ENCODE results near the gene PSME2. TPM values are rescaled to one million over a fixed set of nuclear protein-coding genes. Genes with fewer than 3 reads are reported as not detected.

Gene PSME2
- total and polyA plus RNA-seq, 9 of the 15 experiments (the other 6 are each of a cell fraction or from before 2014, with no cell fraction given): 111 to 579 (median 159) TPM

DNA sequence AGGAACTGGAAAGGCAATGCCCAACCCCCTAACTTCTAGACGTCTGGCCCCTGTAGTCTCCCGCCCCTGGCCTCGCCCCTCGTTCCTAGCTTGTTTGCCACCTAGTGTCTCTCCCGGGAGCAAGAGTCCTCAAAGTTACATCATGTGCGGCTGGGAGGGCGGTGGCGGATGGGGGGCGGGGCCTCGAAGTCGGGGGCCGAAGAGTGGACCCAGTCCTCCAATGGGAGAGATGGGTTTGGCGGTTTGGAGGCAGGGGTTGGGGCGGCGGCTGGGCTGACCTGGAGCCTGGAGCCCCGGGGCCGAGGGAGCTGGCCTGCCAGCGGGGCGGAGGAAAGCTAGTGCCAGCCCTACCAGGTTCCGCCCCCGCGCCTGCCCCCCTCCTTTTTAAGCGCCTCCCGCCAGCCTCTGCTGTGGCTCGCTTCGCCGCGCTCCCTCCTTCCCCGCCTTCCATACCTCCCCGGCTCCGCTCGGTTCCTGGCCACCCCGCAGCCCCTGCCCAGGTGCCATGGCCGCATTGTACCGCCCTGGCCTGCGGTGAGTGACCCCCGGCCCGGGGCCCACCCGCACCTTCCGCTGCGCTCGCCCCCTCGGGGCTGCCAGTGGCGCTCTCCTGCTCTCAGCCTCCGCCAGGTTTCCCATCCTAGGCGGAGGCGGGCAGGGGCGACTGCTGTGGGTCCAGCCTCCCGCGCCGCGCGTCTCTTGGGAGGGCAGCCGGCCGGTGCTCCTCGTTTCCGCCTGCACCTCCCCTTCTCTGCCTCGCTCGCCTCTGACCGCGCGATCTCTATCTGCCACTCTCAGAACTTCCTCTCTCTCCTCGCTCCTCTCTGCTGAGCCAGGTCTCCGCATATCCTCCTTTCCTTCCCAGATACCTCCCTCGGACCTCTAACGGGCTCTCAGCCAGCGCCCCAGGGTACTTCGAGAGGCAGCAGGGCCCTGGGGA lies 52.2 kb downstream of the PSME2 start, which contains the start of gene PCK2 (continued):
- TF ChIP-seq, protein P1, sequence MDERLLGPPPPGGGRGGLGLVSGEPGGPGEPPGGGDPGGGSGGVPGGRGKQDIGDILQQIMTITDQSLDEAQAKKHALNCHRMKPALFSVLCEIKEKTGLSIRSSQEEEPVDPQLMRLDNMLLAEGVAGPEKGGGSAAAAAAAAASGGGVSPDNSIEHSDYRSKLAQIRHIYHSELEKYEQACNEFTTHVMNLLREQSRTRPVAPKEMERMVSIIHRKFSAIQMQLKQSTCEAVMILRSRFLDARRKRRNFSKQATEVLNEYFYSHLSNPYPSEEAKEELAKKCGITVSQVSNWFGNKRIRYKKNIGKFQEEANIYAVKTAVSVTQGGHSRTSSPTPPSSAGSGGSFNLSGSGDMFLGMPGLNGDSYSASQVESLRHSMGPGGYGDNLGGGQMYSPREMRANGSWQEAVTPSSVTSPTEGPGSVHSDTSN (CRISPR knock-in tag; IDR thresholded peaks at IDR 0.05; ENCODE audit: low read depth): no peak
- TF ChIP-seq, protein P1 (tag; conservative IDR thresholded peaks at IDR 0.05; ENCODE audit: low read depth): no peak
- TF ChIP-seq, protein P2, sequence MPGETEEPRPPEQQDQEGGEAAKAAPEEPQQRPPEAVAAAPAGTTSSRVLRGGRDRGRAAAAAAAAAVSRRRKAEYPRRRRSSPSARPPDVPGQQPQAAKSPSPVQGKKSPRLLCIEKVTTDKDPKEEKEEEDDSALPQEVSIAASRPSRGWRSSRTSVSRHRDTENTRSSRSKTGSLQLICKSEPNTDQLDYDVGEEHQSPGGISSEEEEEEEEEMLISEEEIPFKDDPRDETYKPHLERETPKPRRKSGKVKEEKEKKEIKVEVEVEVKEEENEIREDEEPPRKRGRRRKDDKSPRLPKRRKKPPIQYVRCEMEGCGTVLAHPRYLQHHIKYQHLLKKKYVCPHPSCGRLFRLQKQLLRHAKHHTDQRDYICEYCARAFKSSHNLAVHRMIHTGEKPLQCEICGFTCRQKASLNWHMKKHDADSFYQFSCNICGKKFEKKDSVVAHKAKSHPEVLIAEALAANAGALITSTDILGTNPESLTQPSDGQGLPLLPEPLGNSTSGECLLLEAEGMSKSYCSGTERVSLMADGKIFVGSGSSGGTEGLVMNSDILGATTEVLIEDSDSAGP (CRISPR knock-in tag; IDR thresholded peaks at IDR 0.05): no peak
- TF ChIP-seq ELF2 (CRISPR knock-in tag; IDR thresholded peaks at IDR 0.05) (no peak; the same call in 1 of the 2 replicates), FOXA1 (IDR thresholded peaks at IDR 0.05; ENCODE audit: borderline replicate concordance) (no peak), ERF (CRISPR knock-in tag; IDR thresholded peaks at IDR 0.05) (0 out of 2 replicates have a peak, but pooled peaks have one; percentile 30), PHF8 (IDR thresholded peaks at IDR 0.05; ENCODE audit: borderline replicate concordance, low read length) (peak; percentile 78; the same call in 1 of the 2 replicates), POLR2G (IDR thresholded peaks at IDR 0.05; ENCODE audit: low read depth, low read length) (peak; percentile 98), SIRT6 (IDR thresholded peaks at IDR 0.05; ENCODE audit: low read depth, low read length) (no peak), RFX5 (IDR thresholded peaks at IDR 0.05; ENCODE audit: low read depth, low read length) (no peak)
- TF ChIP-seq, protein P3, sequence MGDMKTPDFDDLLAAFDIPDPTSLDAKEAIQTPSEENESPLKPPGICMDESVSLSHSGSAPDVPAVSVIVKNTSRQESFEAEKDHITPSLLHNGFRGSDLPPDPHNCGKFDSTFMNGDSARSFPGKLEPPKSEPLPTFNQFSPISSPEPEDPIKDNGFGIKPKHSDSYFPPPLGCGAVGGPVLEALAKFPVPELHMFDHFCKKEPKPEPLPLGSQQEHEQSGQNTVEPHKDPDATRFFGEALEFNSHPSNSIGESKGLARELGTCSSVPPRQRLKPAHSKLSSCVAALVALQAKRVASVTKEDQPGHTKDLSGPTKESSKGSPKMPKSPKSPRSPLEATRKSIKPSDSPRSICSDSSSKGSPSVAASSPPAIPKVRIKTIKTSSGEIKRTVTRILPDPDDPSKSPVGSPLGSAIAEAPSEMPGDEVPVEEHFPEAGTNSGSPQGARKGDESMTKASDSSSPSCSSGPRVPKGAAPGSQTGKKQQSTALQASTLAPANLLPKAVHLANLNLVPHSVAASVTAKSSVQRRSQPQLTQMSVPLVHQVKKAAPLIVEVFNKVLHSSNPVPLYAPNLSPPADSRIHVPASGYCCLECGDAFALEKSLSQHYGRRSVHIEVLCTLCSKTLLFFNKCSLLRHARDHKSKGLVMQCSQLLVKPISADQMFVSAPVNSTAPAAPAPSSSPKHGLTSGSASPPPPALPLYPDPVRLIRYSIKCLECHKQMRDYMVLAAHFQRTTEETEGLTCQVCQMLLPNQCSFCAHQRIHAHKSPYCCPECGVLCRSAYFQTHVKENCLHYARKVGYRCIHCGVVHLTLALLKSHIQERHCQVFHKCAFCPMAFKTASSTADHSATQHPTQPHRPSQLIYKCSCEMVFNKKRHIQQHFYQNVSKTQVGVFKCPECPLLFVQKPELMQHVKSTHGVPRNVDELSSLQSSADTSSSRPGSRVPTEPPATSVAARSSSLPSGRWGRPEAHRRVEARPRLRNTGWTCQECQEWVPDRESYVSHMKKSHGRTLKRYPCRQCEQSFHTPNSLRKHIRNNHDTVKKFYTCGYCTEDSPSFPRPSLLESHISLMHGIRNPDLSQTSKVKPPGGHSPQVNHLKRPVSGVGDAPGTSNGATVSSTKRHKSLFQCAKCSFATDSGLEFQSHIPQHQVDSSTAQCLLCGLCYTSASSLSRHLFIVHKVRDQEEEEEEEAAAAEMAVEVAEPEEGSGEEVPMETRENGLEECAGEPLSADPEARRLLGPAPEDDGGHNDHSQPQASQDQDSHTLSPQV (IDR thresholded peaks at IDR 0.05): peak; percentile 15; the same call in 1 of the 2 replicates
- TF ChIP-seq, protein P4, sequence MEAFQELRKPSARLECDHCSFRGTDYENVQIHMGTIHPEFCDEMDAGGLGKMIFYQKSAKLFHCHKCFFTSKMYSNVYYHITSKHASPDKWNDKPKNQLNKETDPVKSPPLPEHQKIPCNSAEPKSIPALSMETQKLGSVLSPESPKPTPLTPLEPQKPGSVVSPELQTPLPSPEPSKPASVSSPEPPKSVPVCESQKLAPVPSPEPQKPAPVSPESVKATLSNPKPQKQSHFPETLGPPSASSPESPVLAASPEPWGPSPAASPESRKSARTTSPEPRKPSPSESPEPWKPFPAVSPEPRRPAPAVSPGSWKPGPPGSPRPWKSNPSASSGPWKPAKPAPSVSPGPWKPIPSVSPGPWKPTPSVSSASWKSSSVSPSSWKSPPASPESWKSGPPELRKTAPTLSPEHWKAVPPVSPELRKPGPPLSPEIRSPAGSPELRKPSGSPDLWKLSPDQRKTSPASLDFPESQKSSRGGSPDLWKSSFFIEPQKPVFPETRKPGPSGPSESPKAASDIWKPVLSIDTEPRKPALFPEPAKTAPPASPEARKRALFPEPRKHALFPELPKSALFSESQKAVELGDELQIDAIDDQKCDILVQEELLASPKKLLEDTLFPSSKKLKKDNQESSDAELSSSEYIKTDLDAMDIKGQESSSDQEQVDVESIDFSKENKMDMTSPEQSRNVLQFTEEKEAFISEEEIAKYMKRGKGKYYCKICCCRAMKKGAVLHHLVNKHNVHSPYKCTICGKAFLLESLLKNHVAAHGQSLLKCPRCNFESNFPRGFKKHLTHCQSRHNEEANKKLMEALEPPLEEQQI (IDR thresholded peaks at IDR 0.05): no peak
- TF ChIP-seq, protein P5, sequence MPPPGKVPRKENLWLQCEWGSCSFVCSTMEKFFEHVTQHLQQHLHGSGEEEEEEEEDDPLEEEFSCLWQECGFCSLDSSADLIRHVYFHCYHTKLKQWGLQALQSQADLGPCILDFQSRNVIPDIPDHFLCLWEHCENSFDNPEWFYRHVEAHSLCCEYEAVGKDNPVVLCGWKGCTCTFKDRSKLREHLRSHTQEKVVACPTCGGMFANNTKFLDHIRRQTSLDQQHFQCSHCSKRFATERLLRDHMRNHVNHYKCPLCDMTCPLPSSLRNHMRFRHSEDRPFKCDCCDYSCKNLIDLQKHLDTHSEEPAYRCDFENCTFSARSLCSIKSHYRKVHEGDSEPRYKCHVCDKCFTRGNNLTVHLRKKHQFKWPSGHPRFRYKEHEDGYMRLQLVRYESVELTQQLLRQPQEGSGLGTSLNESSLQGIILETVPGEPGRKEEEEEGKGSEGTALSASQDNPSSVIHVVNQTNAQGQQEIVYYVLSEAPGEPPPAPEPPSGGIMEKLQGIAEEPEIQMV (tag; conservative IDR thresholded peaks at IDR 0.05; ENCODE audit: low read depth): no peak

Measured in K562 (cell line).